HEK293 (cell line): ENCODE data around the gene CCP110.
A peak's percentile ranks its signal among the peaks of the same experiment; 100 is the strongest.

ENCODE experiments used
- MEIS1 ChIP-seq: sonication (generic); formaldehyde crosslinking; IDR thresholded peaks from 2 replicates; pipeline ENCODE4 v1.8.1; 2022; ENCODE audit warnings: missing genetic modification reagents, mild to moderate bottlenecking, borderline replicate concordance
- OVOL3 ChIP-seq: fragments of 450-650 bp; formaldehyde crosslinking; IDR thresholded peaks from 2 replicates; pipeline ENCODE4 v1.5.1; 2016; ENCODE audit warnings: missing biosample characterization, missing genetic modification characterization
- SCRT2 ChIP-seq: fragments of 450-650 bp; formaldehyde crosslinking; IDR thresholded peaks from 2 replicates; pipeline ENCODE4 v1.5.1; 2016; ENCODE audit warnings: missing biosample characterization, missing genetic modification characterization
- ZBTB17 ChIP-seq: fragments of 450-650 bp; formaldehyde crosslinking; IDR thresholded peaks from 2 replicates; pipeline ENCODE4 v1.5.1; 2016; ENCODE audit warnings: missing biosample characterization, missing genetic modification characterization
- ZBTB8A ChIP-seq: fragments of 450-650 bp; formaldehyde crosslinking; IDR thresholded peaks from 2 replicates; pipeline ENCODE4 v1.5.1; 2016; ENCODE audit warnings: missing biosample characterization, missing genetic modification characterization
- ZFHX2 ChIP-seq: fragments of 450-650 bp; formaldehyde crosslinking; conservative IDR thresholded peaks from 2 replicates; pipeline ENCODE4 v1.5.1; 2016; ENCODE audit warnings: missing biosample characterization, missing genetic modification characterization
- ZFP41 ChIP-seq: fragments of 450-650 bp; formaldehyde crosslinking; IDR thresholded peaks from 2 replicates; pipeline ENCODE4 v1.5.1; 2016; ENCODE audit warnings: missing biosample characterization, missing genetic modification characterization, borderline replicate concordance
- ZFP69B ChIP-seq: fragments of 450-650 bp; formaldehyde crosslinking; IDR thresholded peaks from 2 replicates; pipeline ENCODE4 v1.5.1; 2016; ENCODE audit warnings: missing biosample characterization, missing genetic modification characterization
- ZNF16 ChIP-seq: fragments of 450-650 bp; formaldehyde crosslinking; IDR thresholded peaks from 2 replicates; pipeline ENCODE4 v1.5.1; 2016; ENCODE audit warnings: low read depth, missing biosample characterization, missing genetic modification characterization
- ZNF302 ChIP-seq: fragments of 450-650 bp; formaldehyde crosslinking; IDR thresholded peaks from 2 replicates; pipeline ENCODE4 v1.5.1; 2016; ENCODE audit warnings: missing biosample characterization, missing genetic modification characterization, low read depth
- ZNF366 ChIP-seq: fragments of 450-650 bp; formaldehyde crosslinking; conservative IDR thresholded peaks from 2 replicates; pipeline ENCODE4 v1.5.1; 2016; ENCODE audit warnings: missing biosample characterization, missing genetic modification characterization
- ZNF391 ChIP-seq: fragments of 450-650 bp; formaldehyde crosslinking; IDR thresholded peaks from 2 replicates; pipeline ENCODE4 v1.5.1; 2016; ENCODE audit warnings: low read depth, missing biosample characterization, missing genetic modification characterization, borderline replicate concordance
- ZNF473 ChIP-seq: fragments of 450-650 bp; formaldehyde crosslinking; IDR thresholded peaks from 2 replicates; pipeline ENCODE4 v1.5.1; 2017; ENCODE audit warnings: missing biosample characterization, missing genetic modification characterization
- ZNF521 ChIP-seq: fragments of 450-650 bp; formaldehyde crosslinking; IDR thresholded peaks from 2 replicates; pipeline ENCODE4 v1.5.1; 2017; ENCODE audit warnings: missing biosample characterization, mild to moderate bottlenecking, missing genetic modification characterization
- ZNF549 ChIP-seq: fragments of 450-650 bp; IDR thresholded peaks from 2 replicates; pipeline ENCODE4 v1.5.1; 2018; ENCODE audit warnings: missing biosample characterization, missing genetic modification characterization, mild to moderate bottlenecking, inconsistent platforms, moderate library complexity
- ZNF571 ChIP-seq: fragments of 450-650 bp; formaldehyde crosslinking; IDR thresholded peaks from 2 replicates; pipeline ENCODE4 v1.5.0; 2017; ENCODE audit warnings: missing biosample characterization, missing genetic modification characterization
- ZNF654 ChIP-seq: fragments of 450-650 bp; formaldehyde crosslinking; IDR thresholded peaks from 2 replicates; pipeline ENCODE4 v1.5.1; 2016; ENCODE audit warnings: low read depth, missing biosample characterization, missing genetic modification characterization
- ZNF664 ChIP-seq: fragments of 450-650 bp; formaldehyde crosslinking; IDR thresholded peaks from 2 replicates; pipeline ENCODE4 v1.5.1; 2016; ENCODE audit warnings: missing biosample characterization, missing genetic modification characterization
- ZNF777 ChIP-seq: fragments of 450-650 bp; formaldehyde crosslinking; IDR thresholded peaks from 2 replicates; pipeline ENCODE4 v1.5.1; 2017; ENCODE audit warnings: missing biosample characterization, missing genetic modification characterization, borderline replicate concordance
- ZNF785 ChIP-seq: fragments of 450-650 bp; formaldehyde crosslinking; IDR thresholded peaks from 2 replicates; pipeline ENCODE4 v1.5.1; 2016; ENCODE audit warnings: missing biosample characterization, missing genetic modification characterization
- TF ChIP-seq, protein P1 (sequence below): fragments of 450-650 bp; formaldehyde crosslinking; conservative IDR thresholded peaks from 2 replicates; pipeline ENCODE4 v1.5.1; 2016; ENCODE audit warnings: low read depth, missing biosample characterization, missing genetic modification characterization
- TF ChIP-seq, protein P2 (sequence below): fragments of 450-650 bp; formaldehyde crosslinking; IDR thresholded peaks from 2 replicates; pipeline ENCODE4 v1.5.1; 2016; ENCODE audit warnings: missing biosample characterization, missing genetic modification characterization
- TF ChIP-seq, protein P3 (sequence below): fragments of 450-650 bp; formaldehyde crosslinking; IDR thresholded peaks from 2 replicates; pipeline ENCODE4 v1.5.1; 2016; ENCODE audit warnings: missing biosample characterization, missing genetic modification characterization
- TF ChIP-seq, protein P4 (sequence below): fragments of 450-650 bp; formaldehyde crosslinking; optimal IDR thresholded peaks from 2 replicates; pipeline ENCODE3; 2016; ENCODE audit warnings: missing biosample characterization, mild to moderate bottlenecking, missing genetic modification characterization
- TF ChIP-seq, protein P5 (sequence below): fragments of 450-650 bp; formaldehyde crosslinking; IDR thresholded peaks from 2 replicates; pipeline ENCODE4 v1.5.1; 2016; ENCODE audit warnings: missing biosample characterization, missing genetic modification characterization
- TF ChIP-seq, protein P6 (sequence below): fragments of 450-650 bp; formaldehyde crosslinking; IDR thresholded peaks from 2 replicates; pipeline ENCODE4 v1.5.1; 2016; ENCODE audit warnings: missing biosample characterization, missing genetic modification characterization, low read depth

CCP110 gene

DNA sequence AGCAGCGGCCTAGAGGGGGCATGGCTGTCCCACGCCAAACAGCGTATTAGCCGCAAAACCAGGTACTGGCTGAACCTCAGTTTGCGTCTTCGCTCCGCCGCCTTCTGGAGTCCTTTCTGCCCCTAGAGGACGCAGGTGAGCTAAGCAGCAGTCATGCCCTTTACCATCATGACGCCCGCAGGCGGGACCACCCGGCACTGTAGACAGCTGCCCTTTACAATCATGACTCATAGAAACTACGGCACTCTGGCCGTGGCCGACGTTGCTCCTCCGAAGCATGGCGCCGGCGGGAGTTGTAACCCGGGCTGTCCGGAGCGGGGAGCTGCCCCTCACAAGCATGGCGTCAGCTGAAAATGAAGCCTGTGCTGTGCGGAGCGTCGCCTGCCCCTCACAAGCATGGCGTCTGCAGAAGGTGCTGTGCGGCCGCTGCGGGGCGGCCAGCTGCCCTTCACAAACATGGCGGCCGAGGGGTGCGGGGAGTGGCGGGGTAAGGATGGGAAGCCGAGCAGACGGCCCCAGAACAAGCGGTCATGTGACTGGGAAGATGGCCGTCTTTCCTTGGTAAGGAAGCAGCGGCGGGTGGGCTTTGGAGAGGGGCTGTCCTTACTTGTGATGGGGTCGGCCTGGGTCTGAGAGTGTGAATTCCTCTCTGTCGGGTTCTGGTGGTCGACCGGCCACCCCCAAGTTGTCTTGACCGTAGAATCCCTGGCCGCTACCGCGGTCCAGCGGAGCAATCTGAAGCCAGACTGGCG lies 31.6 kb downstream of the CCP110 start, which contains the start of gene VPS35L (continued):
- peak; percentile 36; the same call in 1 of the 2 replicates for TF ChIP-seq ZNF785 (tag by site-specific recombination)
- peak; percentile 99 for TF ChIP-seq ZBTB17 (tag by site-specific recombination)
- TF ChIP-seq, protein P1, sequence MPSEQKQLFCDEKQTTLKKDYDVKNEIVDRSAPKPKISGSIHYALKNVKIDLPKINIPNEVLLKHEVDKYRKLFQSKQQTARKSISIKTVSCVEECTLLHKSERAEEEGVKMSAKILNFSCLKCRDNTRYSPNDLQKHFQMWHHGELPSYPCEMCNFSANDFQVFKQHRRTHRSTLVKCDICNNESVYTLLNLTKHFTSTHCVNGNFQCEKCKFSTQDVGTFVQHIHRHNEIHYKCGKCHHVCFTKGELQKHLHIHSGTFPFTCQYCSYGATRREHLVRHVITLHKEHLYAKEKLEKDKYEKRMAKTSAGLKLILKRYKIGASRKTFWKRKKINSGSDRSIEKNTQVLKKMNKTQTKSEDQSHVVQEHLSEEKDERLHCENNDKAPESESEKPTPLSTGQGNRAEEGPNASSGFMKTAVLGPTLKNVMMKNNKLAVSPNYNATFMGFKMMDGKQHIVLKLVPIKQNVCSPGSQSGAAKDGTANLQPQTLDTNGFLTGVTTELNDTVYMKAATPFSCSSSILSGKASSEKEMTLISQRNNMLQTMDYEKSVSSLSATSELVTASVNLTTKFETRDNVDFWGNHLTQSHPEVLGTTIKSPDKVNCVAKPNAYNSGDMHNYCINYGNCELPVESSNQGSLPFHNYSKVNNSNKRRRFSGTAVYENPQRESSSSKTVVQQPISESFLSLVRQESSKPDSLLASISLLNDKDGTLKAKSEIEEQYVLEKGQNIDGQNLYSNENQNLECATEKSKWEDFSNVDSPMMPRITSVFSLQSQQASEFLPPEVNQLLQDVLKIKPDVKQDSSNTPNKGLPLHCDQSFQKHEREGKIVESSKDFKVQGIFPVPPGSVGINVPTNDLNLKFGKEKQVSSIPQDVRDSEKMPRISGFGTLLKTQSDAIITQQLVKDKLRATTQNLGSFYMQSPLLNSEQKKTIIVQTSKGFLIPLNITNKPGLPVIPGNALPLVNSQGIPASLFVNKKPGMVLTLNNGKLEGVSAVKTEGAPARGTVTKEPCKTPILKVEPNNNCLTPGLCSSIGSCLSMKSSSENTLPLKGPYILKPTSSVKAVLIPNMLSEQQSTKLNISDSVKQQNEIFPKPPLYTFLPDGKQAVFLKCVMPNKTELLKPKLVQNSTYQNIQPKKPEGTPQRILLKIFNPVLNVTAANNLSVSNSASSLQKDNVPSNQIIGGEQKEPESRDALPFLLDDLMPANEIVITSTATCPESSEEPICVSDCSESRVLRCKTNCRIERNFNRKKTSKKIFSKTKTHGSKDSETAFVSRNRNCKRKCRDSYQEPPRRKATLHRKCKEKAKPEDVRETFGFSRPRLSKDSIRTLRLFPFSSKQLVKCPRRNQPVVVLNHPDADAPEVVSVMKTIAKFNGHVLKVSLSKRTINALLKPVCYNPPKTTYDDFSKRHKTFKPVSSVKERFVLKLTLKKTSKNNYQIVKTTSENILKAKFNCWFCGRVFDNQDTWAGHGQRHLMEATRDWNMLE (tag by site-specific recombination), result no peak
- TF ChIP-seq SCRT2 (tag by site-specific recombination), result no peak
- TF ChIP-seq, protein P2, sequence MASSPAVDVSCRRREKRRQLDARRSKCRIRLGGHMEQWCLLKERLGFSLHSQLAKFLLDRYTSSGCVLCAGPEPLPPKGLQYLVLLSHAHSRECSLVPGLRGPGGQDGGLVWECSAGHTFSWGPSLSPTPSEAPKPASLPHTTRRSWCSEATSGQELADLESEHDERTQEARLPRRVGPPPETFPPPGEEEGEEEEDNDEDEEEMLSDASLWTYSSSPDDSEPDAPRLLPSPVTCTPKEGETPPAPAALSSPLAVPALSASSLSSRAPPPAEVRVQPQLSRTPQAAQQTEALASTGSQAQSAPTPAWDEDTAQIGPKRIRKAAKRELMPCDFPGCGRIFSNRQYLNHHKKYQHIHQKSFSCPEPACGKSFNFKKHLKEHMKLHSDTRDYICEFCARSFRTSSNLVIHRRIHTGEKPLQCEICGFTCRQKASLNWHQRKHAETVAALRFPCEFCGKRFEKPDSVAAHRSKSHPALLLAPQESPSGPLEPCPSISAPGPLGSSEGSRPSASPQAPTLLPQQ, result peak; percentile 95
- no peak for TF ChIP-seq ZNF664 (tag by site-specific recombination)
- no peak for TF ChIP-seq ZFP41 (tag by site-specific recombination)
- TF ChIP-seq ZNF366, result no peak
- no peak for TF ChIP-seq ZNF302 (tag by site-specific recombination)
- no peak for TF ChIP-seq ZNF473 (tag by site-specific recombination)
- TF ChIP-seq ZFP69B, result peak; percentile 93
- TF ChIP-seq ZNF571, result no peak
- TF ChIP-seq ZNF777 (tag by site-specific recombination), result no peak
- peak; percentile 45 for TF ChIP-seq ZNF654 (tag by site-specific recombination)
- TF ChIP-seq, protein P3, sequence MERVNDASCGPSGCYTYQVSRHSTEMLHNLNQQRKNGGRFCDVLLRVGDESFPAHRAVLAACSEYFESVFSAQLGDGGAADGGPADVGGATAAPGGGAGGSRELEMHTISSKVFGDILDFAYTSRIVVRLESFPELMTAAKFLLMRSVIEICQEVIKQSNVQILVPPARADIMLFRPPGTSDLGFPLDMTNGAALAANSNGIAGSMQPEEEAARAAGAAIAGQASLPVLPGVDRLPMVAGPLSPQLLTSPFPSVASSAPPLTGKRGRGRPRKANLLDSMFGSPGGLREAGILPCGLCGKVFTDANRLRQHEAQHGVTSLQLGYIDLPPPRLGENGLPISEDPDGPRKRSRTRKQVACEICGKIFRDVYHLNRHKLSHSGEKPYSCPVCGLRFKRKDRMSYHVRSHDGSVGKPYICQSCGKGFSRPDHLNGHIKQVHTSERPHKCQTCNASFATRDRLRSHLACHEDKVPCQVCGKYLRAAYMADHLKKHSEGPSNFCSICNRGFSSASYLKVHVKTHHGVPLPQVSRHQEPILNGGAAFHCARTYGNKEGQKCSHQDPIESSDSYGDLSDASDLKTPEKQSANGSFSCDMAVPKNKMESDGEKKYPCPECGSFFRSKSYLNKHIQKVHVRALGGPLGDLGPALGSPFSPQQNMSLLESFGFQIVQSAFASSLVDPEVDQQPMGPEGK (tag by site-specific recombination), result peak; percentile 86
- peak; percentile 95 for TF ChIP-seq ZBTB8A (tag by site-specific recombination)
- TF ChIP-seq ZNF391 (tag by site-specific recombination), result peak; percentile 46; the same call in 1 of the 2 replicates
- TF ChIP-seq, protein P4, sequence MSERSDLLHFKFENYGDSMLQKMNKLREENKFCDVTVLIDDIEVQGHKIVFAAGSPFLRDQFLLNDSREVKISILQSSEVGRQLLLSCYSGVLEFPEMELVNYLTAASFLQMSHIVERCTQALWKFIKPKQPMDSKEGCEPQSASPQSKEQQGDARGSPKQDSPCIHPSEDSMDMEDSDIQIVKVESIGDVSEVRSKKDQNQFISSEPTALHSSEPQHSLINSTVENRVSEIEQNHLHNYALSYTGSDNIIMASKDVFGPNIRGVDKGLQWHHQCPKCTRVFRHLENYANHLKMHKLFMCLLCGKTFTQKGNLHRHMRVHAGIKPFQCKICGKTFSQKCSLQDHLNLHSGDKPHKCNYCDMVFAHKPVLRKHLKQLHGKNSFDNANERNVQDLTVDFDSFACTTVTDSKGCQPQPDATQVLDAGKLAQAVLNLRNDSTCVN (tag by site-specific recombination), result peak; percentile 62
- no peak for TF ChIP-seq ZNF549 (tag by site-specific recombination)
- TF ChIP-seq MEIS1 (CRISPR knock-in tag), result no peak
- TF ChIP-seq, protein P5, sequence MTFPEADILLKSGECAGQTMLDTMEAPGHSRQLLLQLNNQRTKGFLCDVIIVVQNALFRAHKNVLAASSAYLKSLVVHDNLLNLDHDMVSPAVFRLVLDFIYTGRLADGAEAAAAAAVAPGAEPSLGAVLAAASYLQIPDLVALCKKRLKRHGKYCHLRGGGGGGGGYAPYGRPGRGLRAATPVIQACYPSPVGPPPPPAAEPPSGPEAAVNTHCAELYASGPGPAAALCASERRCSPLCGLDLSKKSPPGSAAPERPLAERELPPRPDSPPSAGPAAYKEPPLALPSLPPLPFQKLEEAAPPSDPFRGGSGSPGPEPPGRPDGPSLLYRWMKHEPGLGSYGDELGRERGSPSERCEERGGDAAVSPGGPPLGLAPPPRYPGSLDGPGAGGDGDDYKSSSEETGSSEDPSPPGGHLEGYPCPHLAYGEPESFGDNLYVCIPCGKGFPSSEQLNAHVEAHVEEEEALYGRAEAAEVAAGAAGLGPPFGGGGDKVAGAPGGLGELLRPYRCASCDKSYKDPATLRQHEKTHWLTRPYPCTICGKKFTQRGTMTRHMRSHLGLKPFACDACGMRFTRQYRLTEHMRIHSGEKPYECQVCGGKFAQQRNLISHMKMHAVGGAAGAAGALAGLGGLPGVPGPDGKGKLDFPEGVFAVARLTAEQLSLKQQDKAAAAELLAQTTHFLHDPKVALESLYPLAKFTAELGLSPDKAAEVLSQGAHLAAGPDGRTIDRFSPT (tag by site-specific recombination), result no peak; the same call in none of the 2 replicates
- TF ChIP-seq, protein P6, sequence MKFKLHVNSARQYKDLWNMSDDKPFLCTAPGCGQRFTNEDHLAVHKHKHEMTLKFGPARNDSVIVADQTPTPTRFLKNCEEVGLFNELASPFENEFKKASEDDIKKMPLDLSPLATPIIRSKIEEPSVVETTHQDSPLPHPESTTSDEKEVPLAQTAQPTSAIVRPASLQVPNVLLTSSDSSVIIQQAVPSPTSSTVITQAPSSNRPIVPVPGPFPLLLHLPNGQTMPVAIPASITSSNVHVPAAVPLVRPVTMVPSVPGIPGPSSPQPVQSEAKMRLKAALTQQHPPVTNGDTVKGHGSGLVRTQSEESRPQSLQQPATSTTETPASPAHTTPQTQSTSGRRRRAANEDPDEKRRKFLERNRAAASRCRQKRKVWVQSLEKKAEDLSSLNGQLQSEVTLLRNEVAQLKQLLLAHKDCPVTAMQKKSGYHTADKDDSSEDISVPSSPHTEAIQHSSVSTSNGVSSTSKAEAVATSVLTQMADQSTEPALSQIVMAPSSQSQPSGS (tag by site-specific recombination), result peak; percentile 73
- TF ChIP-seq ZNF521 (tag by site-specific recombination), result no peak
- no peak for TF ChIP-seq ZFHX2 (tag by site-specific recombination)
- TF ChIP-seq ZNF16 (tag by site-specific recombination), result no peak
- no peak for TF ChIP-seq OVOL3 (tag by site-specific recombination)
